ENCODE results near the gene FREM3. TPM values are rescaled to one million over a fixed set of nuclear protein-coding genes. Genes with fewer than 3 reads are reported as not detected.
"Not testable (repeated sequence)": the region's sequence is repeated elsewhere in the genome, so short reads cannot be mapped to it uniquely, and the experiment has no call there.

Gene FREM3
- not detected for polyA plus RNA-seq (2013, experiment 1 of 2; ENCODE audit: insufficient read length)
- polyA plus RNA-seq (2013, experiment 2 of 2; ENCODE audit: insufficient read length): not detected

- DNase-seq: no peak
These were observed at the start of gene FREM3 for GRCh38 chr4:143700416-143701352. TSS of gene FREM3 (minus strand) at chr4:143700675. CDS start at chr4:143700675, 0 bp downstream.

- DNase-seq: no peak
These were observed 45.4 kb upstream of the FREM3 start for GRCh38 chr4:143745874-143746273.

GRCh38 chr4:143743591-143743990, 43.1 kb upstream of the FREM3 start:
- no peak for DNase-seq

- DNase-seq: no peak
These were observed 42.4 kb upstream of the FREM3 start for GRCh38 chr4:143742834-143743233.

GRCh38 chr4:143736861-143737260, 36.4 kb upstream of the FREM3 start:
- no peak for DNase-seq

- DNase-seq: not testable (repeated sequence)
These were observed 35.6 kb upstream of the FREM3 start for GRCh38 chr4:143736061-143736460.

- peak; percentile 17 for DNase-seq
These were observed 27.7 kb upstream of the FREM3 start for GRCh38 chr4:143728166-143728565.

- no peak for DNase-seq
These were observed 26.2 kb upstream of the FREM3 start for GRCh38 chr4:143726714-143727113.

- no peak for DNase-seq
These were observed 20.8 kb upstream of the FREM3 start for GRCh38 chr4:143721317-143721716.

- not testable (repeated sequence) for DNase-seq
These were observed 18.3 kb upstream of the FREM3 start for GRCh38 chr4:143718748-143719147.

- DNase-seq: no peak
These were observed 13.6 kb upstream of the FREM3 start for GRCh38 chr4:143713955-143714625.

GRCh38 chr4:143713553-143713952, 13.1 kb upstream of the FREM3 start:
- no peak for DNase-seq

- DNase-seq: no peak
These were observed 11.7 kb upstream of the FREM3 start for GRCh38 chr4:143712155-143712550.

GRCh38 chr4:143711543-143712154, 11.2 kb upstream of the FREM3 start:
- DNase-seq: no peak

- DNase-seq: no peak
These were observed 890 bp upstream of the FREM3 start for GRCh38 chr4:143701365-143701764.

GRCh38 chr4:143700046-143700415, 444 bp downstream of the FREM3 start:
- peak; percentile 4 for DNase-seq

- no peak for DNase-seq
These were observed 987 bp downstream of the FREM3 start for GRCh38 chr4:143699331-143700045.

- DNase-seq: no peak
These were observed 6.6 kb downstream of the FREM3 start for GRCh38 chr4:143693856-143694255.

- DNase-seq: no peak
These were observed 8.2 kb downstream of the FREM3 start for GRCh38 chr4:143692241-143692640.

GRCh38 chr4:143679434-143679833, 21.0 kb downstream of the FREM3 start:
- DNase-seq: no peak

- DNase-seq: not testable (repeated sequence)
These were observed 26.8 kb downstream of the FREM3 start for GRCh38 chr4:143673629-143674028.

- no peak for DNase-seq
These were observed 31.4 kb downstream of the FREM3 start for GRCh38 chr4:143668930-143669552.
